Measurements from ENCODE around the gene MFN1. TPM values are rescaled to one million over a fixed set of nuclear protein-coding genes. Genes with fewer than 3 reads are reported as not detected.

The MFN1 gene
- total RNA-seq, 2 experiments from 2014 or later, result 27.2 to 28.5 TPM

GRCh38 chr3:179425075-179425474 is 77.6 kb downstream of the MFN1 start:
- DNase-seq (no peak), ATAC-seq (no peak)
- H3K9me3 Mint-ChIP-seq (ENCODE audit: low read depth), result no peaks in the 10 kb centered on the region
- no peak overlapping the region for H3K27ac Mint-ChIP-seq
- no peaks in the 10 kb centered on the region for H3K27me3 Mint-ChIP-seq
- no peaks in the 10 kb centered on the region for H3K4me1 Mint-ChIP-seq
- H3K36me3 Mint-ChIP-seq, result no peaks in the 10 kb centered on the region
- CTCF ChIA-PET, result no interaction called here
- no peak overlapping the region for H3K4me3 Mint-ChIP-seq

- peaks cover 7% of the 10 kb centered on the region for H3K27me3 Mint-ChIP-seq
- H3K9me3 Mint-ChIP-seq (ENCODE audit: low read depth), result no peaks in the 10 kb centered on the region
- ATAC-seq, result no peak
- no peaks in the 10 kb centered on the region for H3K4me1 Mint-ChIP-seq
- no peaks in the 10 kb centered on the region for H3K36me3 Mint-ChIP-seq
- DNase-seq, result no peak
- no peak overlapping the region for H3K27ac Mint-ChIP-seq
- CTCF ChIA-PET, result no interaction called here
- no peak overlapping the region for H3K4me3 Mint-ChIP-seq
These were observed 81.5 kb downstream of the MFN1 start for GRCh38 chr3:179428876-179429548.

- no peak for DNase-seq
These were observed 82.9 kb downstream of the MFN1 start for GRCh38 chr3:179430277-179430870.

GRCh38 chr3:179432021-179432420 is 84.5 kb downstream of the MFN1 start:
- no peak for ATAC-seq
- H3K27ac Mint-ChIP-seq, result no peak overlapping the region
- H3K36me3 Mint-ChIP-seq, result no peaks in the 10 kb centered on the region
- no peak overlapping the region for H3K4me3 Mint-ChIP-seq
- CTCF ChIA-PET, result no interaction called here
- H3K4me1 Mint-ChIP-seq, result no peaks in the 10 kb centered on the region
- no peaks in the 10 kb centered on the region for H3K9me3 Mint-ChIP-seq (ENCODE audit: low read depth)
- H3K27me3 Mint-ChIP-seq, result peaks cover 8% of the 10 kb centered on the region
- DNase-seq, result no peak

More at GRCh38 chr3:179430277-179430870, 82.9 kb downstream of the MFN1 start:
- H3K27me3 Mint-ChIP-seq, result peaks cover 8% of the 10 kb centered on the region
- no peaks in the 10 kb centered on the region for H3K9me3 Mint-ChIP-seq (ENCODE audit: low read depth)
- H3K27ac Mint-ChIP-seq, result no peak overlapping the region
- H3K36me3 Mint-ChIP-seq, result no peaks in the 10 kb centered on the region
- ATAC-seq, result no peak
- H3K4me1 Mint-ChIP-seq, result no peaks in the 10 kb centered on the region
- H3K4me3 Mint-ChIP-seq, result no peak overlapping the region
- CTCF ChIA-PET, result no interaction called here

- no peaks in the 10 kb centered on the region for H3K36me3 Mint-ChIP-seq
- CTCF ChIA-PET, result no interaction called here
- no peaks in the 10 kb centered on the region for H3K4me1 Mint-ChIP-seq
- H3K9me3 Mint-ChIP-seq (ENCODE audit: low read depth), result no peaks in the 10 kb centered on the region
- no peak for DNase-seq
- no peak for ATAC-seq
- H3K27ac Mint-ChIP-seq, result no peak overlapping the region
- no peak overlapping the region for H3K4me3 Mint-ChIP-seq
- H3K27me3 Mint-ChIP-seq, result peaks cover 8% of the 10 kb centered on the region
These were observed 84.9 kb downstream of the MFN1 start for GRCh38 chr3:179432451-179432850.

GRCh38 chr3:179436517-179436916 is 89.0 kb downstream of the MFN1 start:
- peaks cover 1% of the 10 kb centered on the region for H3K36me3 Mint-ChIP-seq
- H3K27me3 Mint-ChIP-seq, result peaks cover 12% of the 10 kb centered on the region
- H3K27ac Mint-ChIP-seq, result no peak overlapping the region
- no peaks in the 10 kb centered on the region for H3K9me3 Mint-ChIP-seq (ENCODE audit: low read depth)
- peaks cover 9% of the 10 kb centered on the region for H3K4me1 Mint-ChIP-seq
- no peak for DNase-seq
- ATAC-seq, result no peak
- H3K4me3 Mint-ChIP-seq, result no peak overlapping the region
- CTCF ChIA-PET, result no interaction called here

GRCh38 chr3:179438841-179439240 is 91.3 kb downstream of the MFN1 start:
- Mint-ChIP-seq H3K9me3 (ENCODE audit: low read depth) (no peaks in the 10 kb centered on the region), H3K4me3 (no peak overlapping the region), H3K36me3 (peaks cover 1% of the 10 kb centered on the region), H3K27ac (no peak overlapping the region), H3K27me3 (peaks cover 10% of the 10 kb centered on the region), H3K4me1 (peaks cover 9% of the 10 kb centered on the region)
- DNase-seq (no peak), ATAC-seq (no peak)
- CTCF ChIA-PET, result no interaction called here

Other genes starting within 250 kb of the MFN1 start
- gene PIK3CA, start 199.4 kb upstream of the MFN1 start, total RNA-seq, result 10 to 100 TPM; 18.5 to 19.7 TPM
- 1 to 10 TPM; 1.4 TPM for gene KCNMB3, start 96.6 kb upstream of the MFN1 start, total RNA-seq
- 10 to 100 TPM; 30.1 to 32.2 TPM for gene ZNF639, start 24.7 kb upstream of the MFN1 start, total RNA-seq
- 10 to 100 TPM in 1 of 2 experiments, 1 to 10 TPM in 1; 7.5 to 13.8 TPM for gene GNB4, start 103.8 kb downstream of the MFN1 start, total RNA-seq
- gene ACTL6A, start 215.2 kb downstream of the MFN1 start, total RNA-seq, result 10 to 100 TPM; 80.1 to 92.7 TPM

Measured in activated CD8-positive, alpha-beta memory T cell treated with anti-CD3 and anti-CD28 coated beads, Interleukin-2, amount 10 ng/mL, durations not matched to agents 7 days and 5 days (primary cell).